H1 (cell line): ENCODE data around the gene NPY4R2. TPM values are rescaled to one million over a fixed set of nuclear protein-coding genes. Genes with fewer than 3 reads are reported as not detected.
"Not testable (repeated sequence)": the region's sequence is repeated elsewhere in the genome, so short reads cannot be mapped to it uniquely, and the experiment has no call there.

Experiments used
- CTCF ChIA-PET: fragments of 300-600 bp; sonication (Branson Sonifier 250); formaldehyde crosslinking; loops from one replicate; lab custom pipeline; 2021; ENCODE audit not compliant: partially characterized antibody; lab: Charles Lee
- POLR2A ChIA-PET: fragments of 300-600 bp; sonication (Branson Sonifier 250); formaldehyde crosslinking; loops from one replicate; lab custom pipeline; 2021; ENCODE audit warnings: inconsistent platforms; ENCODE audit not compliant: partially characterized antibody; lab: Charles Lee
- DNase-seq, 2 experiments: peaks; one replicate each; pipeline versions ENCODE4 v3.0.0 to v3.0.0-alpha.2; 2010 to 2022; ENCODE audit warnings: low spot score in 2 of 2, low read depth in 1 of 2, mixed read lengths in 1 of 2
- FAIRE-seq: peaks from 2 replicates; lab custom pipeline; 2011; peaks lifted over from hg19 to GRCh38; lab: Jason Lieb, UNC
- H2AFZ ChIP-seq: 2 replicates; pipeline ENCODE4 v1.8.1; 2012; ENCODE audit warnings: low read length, inconsistent platforms
- H2AK5ac ChIP-seq: 2 replicates; pipeline ENCODE4 v1.6.1; 2013; ENCODE audit warnings: low read depth, low read length
- H2BK120ac ChIP-seq: replicated peaks from 2 replicates; pipeline ENCODE3; 2013; ENCODE audit warnings: low read depth, low read length, inconsistent platforms
- H2BK12ac ChIP-seq: 2 replicates; pipeline ENCODE4 v1.6.1; 2013; ENCODE audit warnings: low read depth, low read length
- H2BK15ac ChIP-seq: 2 replicates; pipeline ENCODE4 v1.6.1; 2013; ENCODE audit warnings: low read length
- H2BK20ac ChIP-seq: 2 replicates; pipeline ENCODE4 v1.6.1; 2013; ENCODE audit warnings: low read length
- H2BK5ac ChIP-seq: 2 replicates; pipeline ENCODE4 v1.6.1; 2013; ENCODE audit warnings: low read depth, low read length
- H3K14ac ChIP-seq: 2 replicates; pipeline ENCODE4 v1.6.1; 2013; ENCODE audit warnings: inconsistent platforms; ENCODE audit not compliant: insufficient read length
- H3K18ac ChIP-seq: 2 replicates; pipeline ENCODE4 v1.6.1; 2013; ENCODE audit warnings: low read length; ENCODE audit errors: extremely low read depth
- H3K23ac ChIP-seq: 2 replicates; pipeline ENCODE4 v1.6.1; 2013; ENCODE audit warnings: inconsistent platforms; ENCODE audit not compliant: insufficient read length
- H3K23me2 ChIP-seq: 2 replicates; pipeline ENCODE4 v1.6.1; 2013; ENCODE audit warnings: low read depth, low read length
- H3K27ac ChIP-seq: 2 replicates; pipeline ENCODE4 v1.6.1; 2011; ENCODE audit warnings: low read depth, low read length, inconsistent platforms
- H3K27me3 ChIP-seq, 4 experiments: replicated peaks in 1 of 4; 1 replicate in 1 of 4; 2 replicates in 3 of 4; pipeline versions ENCODE4 v1.6.1 to v1.8.1; 2011 to 2013; ENCODE audit warnings: low read length in 3 of 4, mild to moderate bottlenecking in 3 of 4, inconsistent platforms in 2 of 4, mixed read lengths in 2 of 4, moderate library complexity in 1 of 4; ENCODE audit not compliant: control insufficient read depth in 3 of 4, insufficient read depth in 3 of 4; ENCODE audit errors: extremely low read depth in 1 of 4
- H3K36me3 ChIP-seq, 4 experiments: 2 replicates each; pipeline versions ENCODE4 v1.6.1 to v1.8.1; 2011 to 2013; ENCODE audit warnings: mild to moderate bottlenecking in 4 of 4, low read length in 3 of 4, moderate library complexity in 2 of 4, control low read depth in 1 of 4, inconsistent platforms in 1 of 4; ENCODE audit not compliant: insufficient read depth in 4 of 4, control insufficient read depth in 2 of 4
- H3K4ac ChIP-seq: replicated peaks from 2 replicates; pipeline ENCODE3; 2013; ENCODE audit warnings: low read length, low read depth, mixed read lengths, inconsistent platforms; ENCODE audit not compliant: insufficient read length
- H3K4me1 ChIP-seq, 4 experiments: replicated peaks in 1 of 4; 1 replicate in 1 of 4; 2 replicates in 3 of 4; pipeline versions ENCODE4 v1.6.1 to v1.8.1; 2011 to 2013; ENCODE audit warnings: low read length in 3 of 4, inconsistent platforms in 2 of 4, mixed read lengths in 1 of 4; ENCODE audit not compliant: insufficient read depth in 4 of 4, control insufficient read depth in 3 of 4
- H3K4me2 ChIP-seq, 2 experiments: 2 replicates each; pipeline versions ENCODE4 v1.6.1 to v1.8.1; 2011 to 2013; ENCODE audit warnings: low read depth in 2 of 2, low read length in 2 of 2, control low read depth in 1 of 2, inconsistent platforms in 1 of 2, mild to moderate bottlenecking in 1 of 2; ENCODE audit not compliant: insufficient read depth in 1 of 2
- H3K4me3 ChIP-seq, 4 experiments: fragments of 200-600, 300-600 bp in 1 of 4; sonication (generic), shearing (Covaris generic), sonication (Bioruptor Twin) in 1 of 4; 2 replicates each; pipeline versions ENCODE4 v1.5.1 to v1.8.1; 2011 to 2016; ENCODE audit warnings: low read length in 4 of 4, low read depth in 3 of 4, control low read depth in 2 of 4, inconsistent platforms in 2 of 4, mild to moderate bottlenecking in 2 of 4, mixed read lengths in 1 of 4, moderate library complexity in 1 of 4; ENCODE audit not compliant: insufficient read depth in 2 of 4; ENCODE audit errors: extremely low read depth in 1 of 4
- H3K56ac ChIP-seq: replicated peaks from 2 replicates; pipeline ENCODE3; 2013; ENCODE audit warnings: low read depth, mild to moderate bottlenecking, mixed read lengths, low read length, inconsistent platforms; ENCODE audit not compliant: insufficient read length
- H3K79me1 ChIP-seq: 2 replicates; pipeline ENCODE4 v1.6.1; 2013; ENCODE audit warnings: low read depth, low read length, control low read depth
- H3K79me2 ChIP-seq, 2 experiments: 2 replicates each; pipeline versions ENCODE4 v1.6.1 to v1.8.1; 2012 to 2013; ENCODE audit warnings: low read length in 2 of 2, mild to moderate bottlenecking in 2 of 2, inconsistent platforms in 1 of 2; ENCODE audit not compliant: insufficient read depth in 2 of 2, control insufficient read depth in 1 of 2
- H3K9ac ChIP-seq, 4 experiments: replicated peaks in 1 of 4; 1 replicate in 1 of 4; 2 replicates in 3 of 4; pipeline versions ENCODE4 v1.6.1 to v1.8.1; 2011 to 2013; ENCODE audit warnings: low read depth in 3 of 4, low read length in 3 of 4, control low read depth in 2 of 4, mild to moderate bottlenecking in 2 of 4, moderate library complexity in 2 of 4, inconsistent platforms in 1 of 4; ENCODE audit errors: extremely low read depth in 1 of 4
- H3K9me3 ChIP-seq, 2 experiments: 2 replicates each; pipeline versions ENCODE4 v1.6.1 to v1.8.1; 2012 to 2013; ENCODE audit warnings: mild to moderate bottlenecking in 2 of 2, moderate library complexity in 2 of 2, control low read depth in 1 of 2, inconsistent platforms in 1 of 2, low read depth in 1 of 2, low read length in 1 of 2, mixed read lengths in 1 of 2; ENCODE audit not compliant: insufficient read depth in 2 of 2
- H4K20me1 ChIP-seq, 2 experiments: replicated peaks in 1 of 2; 2 replicates each; pipeline versions ENCODE3 to v1.8.1; 2011 to 2013; ENCODE audit warnings: inconsistent platforms in 2 of 2, low read length in 2 of 2, mild to moderate bottlenecking in 1 of 2; ENCODE audit not compliant: insufficient read depth in 2 of 2, control insufficient read depth in 1 of 2
- H4K5ac ChIP-seq: 2 replicates; pipeline ENCODE4 v1.6.1; 2013; ENCODE audit warnings: low read length, low read depth, mixed read lengths, inconsistent platforms; ENCODE audit not compliant: insufficient read length
- H4K8ac ChIP-seq: 2 replicates; pipeline ENCODE4 v1.8.0; 2013; ENCODE audit warnings: mild to moderate bottlenecking, moderate library complexity, low read length, inconsistent platforms; ENCODE audit not compliant: insufficient read depth; ENCODE audit errors: extremely low read depth
- H4K91ac ChIP-seq: replicated peaks from 2 replicates; pipeline ENCODE3; 2013; ENCODE audit warnings: low read length, mixed read lengths, inconsistent platforms; ENCODE audit not compliant: insufficient read length
- WGBS, 2 experiments: shearing (Covaris generic) in 1 of 2; methylation state at CpG; one replicate each; pipeline versions ENCODE4 v1.1.6 to v1.1.7; 2013 to 2015; ENCODE audit warnings: low lambda C conversion rate in 2 of 2, mixed read lengths in 2 of 2, inconsistent platforms in 1 of 2, low coverage in 1 of 2, missing lambda C conversion rate in 1 of 2; ENCODE audit not compliant: insufficient replicate concordance in 2 of 2, insufficient coverage in 1 of 2, insufficient read length in 1 of 2; ENCODE audit errors: extremely low coverage in 1 of 2, missing lambda C conversion rate in 1 of 2; 5-methylcytosine and 5-hydroxymethylcytosine counted together
- polyA plus RNA-seq, 7 experiments: library from polyadenylated mRNA; depleted of rRNA in 3 of 7; stranded (reverse) in 5 of 7; unstranded in 2 of 7; fragments of >200 nt in 5 of 7; fragments of 200-250 nt in 2 of 7; gene quantifications; 1 replicate in 5 of 7; 2 replicates in 1 of 7; 4 replicates in 1 of 7; pipeline versions ENCODE4 v1.2.1 to v1.2.3, GENCODE V29; 2011 to 2013; ENCODE audit warnings: missing spikeins in 2 of 7, mixed read lengths in 2 of 7
- total RNA-seq: library from RNA; stranded (reverse); fragmentation: NEBNext Ultra II Directional; extraction: Animal tissue kit (Norgen Biotek cat#: 25700); gene quantifications from 2 replicates; pipeline ENCODE4 v1.2.1, GENCODE V29; 2021

NPY4R2 gene
- total and polyA plus RNA-seq, 2 of the 8 experiments (the other 6 are each of a cell fraction or from before 2014, with no cell fraction given), result 0.05 TPM; not detected in 1

DNA sequence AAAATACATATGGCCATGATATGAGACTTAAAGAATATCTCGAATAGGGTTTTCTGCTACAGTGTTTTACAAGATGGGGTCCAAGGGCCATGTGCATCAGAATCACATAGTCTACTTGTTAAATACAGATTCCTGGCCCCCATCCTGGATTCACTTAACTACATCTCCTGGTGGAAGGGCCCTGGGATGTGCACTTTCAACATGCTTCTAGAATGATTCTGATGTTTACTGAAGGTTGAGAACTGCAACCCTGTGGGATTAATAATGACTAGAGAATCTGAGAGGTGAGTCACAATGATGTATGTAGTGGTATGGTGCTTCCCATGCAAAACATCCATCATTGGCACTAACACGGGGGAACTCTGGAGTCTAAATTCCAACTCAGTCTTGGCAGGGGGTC, 2.1 kb downstream of the NPY4R2 start:
- H3K79me1 ChIP-seq, H3K23me2 ChIP-seq, H3K9ac ChIP-seq, H2AFZ ChIP-seq, H4K91ac ChIP-seq, H2BK15ac ChIP-seq, H3K27ac ChIP-seq, H2BK120ac ChIP-seq, H3K4me1 ChIP-seq, H3K23ac ChIP-seq, H3K79me2 ChIP-seq, H3K56ac ChIP-seq, H3K18ac ChIP-seq, H3K36me3 ChIP-seq, H2BK20ac ChIP-seq, H4K20me1 ChIP-seq, H3K4ac ChIP-seq, H2BK12ac ChIP-seq, H3K27me3 ChIP-seq, H2BK5ac ChIP-seq, H3K9me3 ChIP-seq, H3K4me2 ChIP-seq, H2AK5ac ChIP-seq, FAIRE-seq, CTCF ChIA-PET, H3K14ac ChIP-seq, DNase-seq, POLR2A ChIA-PET, H4K8ac ChIP-seq, H3K4me3 ChIP-seq, H4K5ac ChIP-seq: not testable (repeated sequence)
- 88% methylated on average over 1 of the region's 2 CpGs; no CpG with 5 or more reads in 1 of the 2 experiments for WGBS, 2 experiments

DNA sequence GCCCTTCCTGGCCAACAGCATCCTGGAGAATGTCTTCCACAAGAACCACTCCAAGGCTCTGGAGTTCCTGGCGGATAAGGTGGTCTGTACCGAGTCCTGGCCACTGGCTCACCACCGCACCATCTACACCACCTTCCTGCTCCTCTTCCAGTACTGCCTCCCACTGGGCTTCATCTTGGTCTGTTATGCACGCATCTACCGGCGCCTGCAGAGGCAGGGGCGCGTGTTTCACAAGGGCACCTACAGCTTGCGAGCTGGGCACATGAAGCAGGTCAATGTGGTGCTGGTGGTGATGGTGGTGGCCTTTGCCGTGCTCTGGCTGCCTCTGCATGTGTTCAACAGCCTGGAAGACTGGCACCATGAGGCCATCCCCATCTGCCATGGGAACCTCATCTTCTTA, 4.0 kb downstream of the NPY4R2 start:
- DNase-seq, FAIRE-seq, H3K27me3 ChIP-seq, H3K79me1 ChIP-seq, H2BK15ac ChIP-seq, H4K91ac ChIP-seq, H2BK120ac ChIP-seq, H3K4me3 ChIP-seq, H3K27ac ChIP-seq, H3K18ac ChIP-seq, H4K5ac ChIP-seq, H3K9me3 ChIP-seq, CTCF ChIA-PET, H2AK5ac ChIP-seq, H3K4me1 ChIP-seq, H4K8ac ChIP-seq, H3K79me2 ChIP-seq, H2BK5ac ChIP-seq, H3K23me2 ChIP-seq, H3K4ac ChIP-seq, H3K23ac ChIP-seq, H3K9ac ChIP-seq, H2AFZ ChIP-seq, H3K56ac ChIP-seq, H2BK20ac ChIP-seq, H3K36me3 ChIP-seq, H3K14ac ChIP-seq, POLR2A ChIA-PET, H4K20me1 ChIP-seq, H2BK12ac ChIP-seq, H3K4me2 ChIP-seq: not testable (repeated sequence)
- no CpG with 5 or more reads among the region's 10 CpGs for WGBS, 2 experiments
